ENCODE data around the gene MOGAT1. TPM values are rescaled to one million over a fixed set of nuclear protein-coding genes. Genes with fewer than 3 reads are reported as not detected.

Gene MOGAT1
- total RNA-seq, result not detected in 2 replicates

GRCh38 chr2:222671259-222672067 is at the start of gene MOGAT1:
Gene MOGAT1, plus strand, starts transcription at chr2:222671658. Its CDS starts 128 bp downstream, at chr2:222671786.

GRCh38 chr2:222655787-222656525 is 15.5 kb upstream of the MOGAT1 start, which contains the start of gene FARSB:
Gene FARSB, minus strand, starts transcription at chr2:222656092. Its CDS starts 19 bp downstream, at chr2:222656073.

Other genes starting within 250 kb of the MOGAT1 start
- not detected in 2 replicates for gene SGPP2, start 247.1 kb upstream of the MOGAT1 start, total RNA-seq
- gene FARSB, start 15.6 kb upstream of the MOGAT1 start, total RNA-seq, result 11.0 and 13.5 TPM in 2 replicates
- 75.7 and 77.8 TPM in 2 replicates for gene ACSL3, start 189.4 kb downstream of the MOGAT1 start, total RNA-seq

Measured in endothelial cell of coronary artery (primary cell).